H1 (cell line): ENCODE results near the gene TLCD5. TPM values are rescaled to one million over a fixed set of nuclear protein-coding genes. Genes with fewer than 3 reads are reported as not detected.

Experiments used
- CTCF ChIA-PET: fragments of 300-600 bp; sonication (Branson Sonifier 250); formaldehyde crosslinking; loops from one replicate; lab custom pipeline; 2021; ENCODE audit not compliant: partially characterized antibody; lab: Charles Lee
- POLR2A ChIA-PET: fragments of 300-600 bp; sonication (Branson Sonifier 250); formaldehyde crosslinking; loops from one replicate; lab custom pipeline; 2021; ENCODE audit warnings: inconsistent platforms; ENCODE audit not compliant: partially characterized antibody; lab: Charles Lee
- DNase-seq, 2 experiments: peaks; one replicate each; pipeline versions ENCODE4 v3.0.0 to v3.0.0-alpha.2; 2010 to 2022; ENCODE audit warnings: low spot score in 2 of 2, low read depth in 1 of 2, mixed read lengths in 1 of 2
- FAIRE-seq: peaks from 2 replicates; lab custom pipeline; 2011; peaks lifted over from hg19 to GRCh38; lab: Jason Lieb, UNC
- H2AFZ ChIP-seq: 2 replicates; pipeline ENCODE4 v1.8.1; 2012; ENCODE audit warnings: low read length, inconsistent platforms
- H2AK5ac ChIP-seq: 2 replicates; pipeline ENCODE4 v1.6.1; 2013; ENCODE audit warnings: low read depth, low read length
- H2BK120ac ChIP-seq: replicated peaks from 2 replicates; pipeline ENCODE3; 2013; ENCODE audit warnings: low read depth, low read length, inconsistent platforms
- H2BK12ac ChIP-seq: 2 replicates; pipeline ENCODE4 v1.6.1; 2013; ENCODE audit warnings: low read depth, low read length
- H2BK15ac ChIP-seq: 2 replicates; pipeline ENCODE4 v1.6.1; 2013; ENCODE audit warnings: low read length
- H2BK20ac ChIP-seq: 2 replicates; pipeline ENCODE4 v1.6.1; 2013; ENCODE audit warnings: low read length
- H2BK5ac ChIP-seq: 2 replicates; pipeline ENCODE4 v1.6.1; 2013; ENCODE audit warnings: low read depth, low read length
- H3K14ac ChIP-seq: 2 replicates; pipeline ENCODE4 v1.6.1; 2013; ENCODE audit warnings: inconsistent platforms; ENCODE audit not compliant: insufficient read length
- H3K18ac ChIP-seq: 2 replicates; pipeline ENCODE4 v1.6.1; 2013; ENCODE audit warnings: low read length; ENCODE audit errors: extremely low read depth
- H3K23ac ChIP-seq: 2 replicates; pipeline ENCODE4 v1.6.1; 2013; ENCODE audit warnings: inconsistent platforms; ENCODE audit not compliant: insufficient read length
- H3K23me2 ChIP-seq: 2 replicates; pipeline ENCODE4 v1.6.1; 2013; ENCODE audit warnings: low read depth, low read length
- H3K27ac ChIP-seq: 2 replicates; pipeline ENCODE4 v1.6.1; 2011; ENCODE audit warnings: low read depth, low read length, inconsistent platforms
- H3K27me3 ChIP-seq, 4 experiments: replicated peaks in 1 of 4; 1 replicate in 1 of 4; 2 replicates in 3 of 4; pipeline versions ENCODE4 v1.6.1 to v1.8.1; 2011 to 2013; ENCODE audit warnings: low read length in 3 of 4, mild to moderate bottlenecking in 3 of 4, inconsistent platforms in 2 of 4, mixed read lengths in 2 of 4, moderate library complexity in 1 of 4; ENCODE audit not compliant: control insufficient read depth in 3 of 4, insufficient read depth in 3 of 4; ENCODE audit errors: extremely low read depth in 1 of 4
- H3K36me3 ChIP-seq, 4 experiments: 2 replicates each; pipeline versions ENCODE4 v1.6.1 to v1.8.1; 2011 to 2013; ENCODE audit warnings: mild to moderate bottlenecking in 4 of 4, low read length in 3 of 4, moderate library complexity in 2 of 4, control low read depth in 1 of 4, inconsistent platforms in 1 of 4; ENCODE audit not compliant: insufficient read depth in 4 of 4, control insufficient read depth in 2 of 4
- H3K4ac ChIP-seq: replicated peaks from 2 replicates; pipeline ENCODE3; 2013; ENCODE audit warnings: low read length, low read depth, mixed read lengths, inconsistent platforms; ENCODE audit not compliant: insufficient read length
- H3K4me1 ChIP-seq, 4 experiments: replicated peaks in 1 of 4; 1 replicate in 1 of 4; 2 replicates in 3 of 4; pipeline versions ENCODE4 v1.6.1 to v1.8.1; 2011 to 2013; ENCODE audit warnings: low read length in 3 of 4, inconsistent platforms in 2 of 4, mixed read lengths in 1 of 4; ENCODE audit not compliant: insufficient read depth in 4 of 4, control insufficient read depth in 3 of 4
- H3K4me2 ChIP-seq, 2 experiments: 2 replicates each; pipeline versions ENCODE4 v1.6.1 to v1.8.1; 2011 to 2013; ENCODE audit warnings: low read depth in 2 of 2, low read length in 2 of 2, control low read depth in 1 of 2, inconsistent platforms in 1 of 2, mild to moderate bottlenecking in 1 of 2; ENCODE audit not compliant: insufficient read depth in 1 of 2
- H3K4me3 ChIP-seq, 4 experiments: fragments of 200-600, 300-600 bp in 1 of 4; sonication (generic), shearing (Covaris generic), sonication (Bioruptor Twin) in 1 of 4; 2 replicates each; pipeline versions ENCODE4 v1.5.1 to v1.8.1; 2011 to 2016; ENCODE audit warnings: low read length in 4 of 4, low read depth in 3 of 4, control low read depth in 2 of 4, inconsistent platforms in 2 of 4, mild to moderate bottlenecking in 2 of 4, mixed read lengths in 1 of 4, moderate library complexity in 1 of 4; ENCODE audit not compliant: insufficient read depth in 2 of 4; ENCODE audit errors: extremely low read depth in 1 of 4
- H3K56ac ChIP-seq: replicated peaks from 2 replicates; pipeline ENCODE3; 2013; ENCODE audit warnings: low read depth, mild to moderate bottlenecking, mixed read lengths, low read length, inconsistent platforms; ENCODE audit not compliant: insufficient read length
- H3K79me1 ChIP-seq: 2 replicates; pipeline ENCODE4 v1.6.1; 2013; ENCODE audit warnings: low read depth, low read length, control low read depth
- H3K79me2 ChIP-seq, 2 experiments: 2 replicates each; pipeline versions ENCODE4 v1.6.1 to v1.8.1; 2012 to 2013; ENCODE audit warnings: low read length in 2 of 2, mild to moderate bottlenecking in 2 of 2, inconsistent platforms in 1 of 2; ENCODE audit not compliant: insufficient read depth in 2 of 2, control insufficient read depth in 1 of 2
- H3K9ac ChIP-seq, 4 experiments: replicated peaks in 1 of 4; 1 replicate in 1 of 4; 2 replicates in 3 of 4; pipeline versions ENCODE4 v1.6.1 to v1.8.1; 2011 to 2013; ENCODE audit warnings: low read depth in 3 of 4, low read length in 3 of 4, control low read depth in 2 of 4, mild to moderate bottlenecking in 2 of 4, moderate library complexity in 2 of 4, inconsistent platforms in 1 of 4; ENCODE audit errors: extremely low read depth in 1 of 4
- H3K9me3 ChIP-seq, 2 experiments: 2 replicates each; pipeline versions ENCODE4 v1.6.1 to v1.8.1; 2012 to 2013; ENCODE audit warnings: mild to moderate bottlenecking in 2 of 2, moderate library complexity in 2 of 2, control low read depth in 1 of 2, inconsistent platforms in 1 of 2, low read depth in 1 of 2, low read length in 1 of 2, mixed read lengths in 1 of 2; ENCODE audit not compliant: insufficient read depth in 2 of 2
- H4K20me1 ChIP-seq, 2 experiments: replicated peaks in 1 of 2; 2 replicates each; pipeline versions ENCODE3 to v1.8.1; 2011 to 2013; ENCODE audit warnings: inconsistent platforms in 2 of 2, low read length in 2 of 2, mild to moderate bottlenecking in 1 of 2; ENCODE audit not compliant: insufficient read depth in 2 of 2, control insufficient read depth in 1 of 2
- H4K5ac ChIP-seq: 2 replicates; pipeline ENCODE4 v1.6.1; 2013; ENCODE audit warnings: low read length, low read depth, mixed read lengths, inconsistent platforms; ENCODE audit not compliant: insufficient read length
- H4K8ac ChIP-seq: 2 replicates; pipeline ENCODE4 v1.8.0; 2013; ENCODE audit warnings: mild to moderate bottlenecking, moderate library complexity, low read length, inconsistent platforms; ENCODE audit not compliant: insufficient read depth; ENCODE audit errors: extremely low read depth
- H4K91ac ChIP-seq: replicated peaks from 2 replicates; pipeline ENCODE3; 2013; ENCODE audit warnings: low read length, mixed read lengths, inconsistent platforms; ENCODE audit not compliant: insufficient read length
- ASH2L ChIP-seq: fragments of 200-600, 300-600 bp; sonication (generic); IDR thresholded peaks from one replicate; pipeline ENCODE4 v1.7.1; 2017; ENCODE audit warnings: low read length
- CBX5 ChIP-seq: fragments of 300-800, 300-1000 bp; sonication (generic); IDR thresholded peaks from 2 replicates; pipeline ENCODE4 v1.7.1; 2016; ENCODE audit warnings: antibody characterized with exemption, low read length, low read depth
- CHD2 ChIP-seq: IDR thresholded peaks from 2 replicates; pipeline ENCODE4 v1.6.1; 2012; ENCODE audit warnings: low read length, improper control_type of control experiment
- TCF12 ChIP-seq: IDR thresholded peaks from 2 replicates; pipeline ENCODE4 v1.6.1; 2011; ENCODE audit warnings: low read depth, mild to moderate bottlenecking, low read length
- WGBS, 2 experiments: shearing (Covaris generic) in 1 of 2; methylation state at CpG; one replicate each; pipeline versions ENCODE4 v1.1.6 to v1.1.7; 2013 to 2015; ENCODE audit warnings: low lambda C conversion rate in 2 of 2, mixed read lengths in 2 of 2, inconsistent platforms in 1 of 2, low coverage in 1 of 2, missing lambda C conversion rate in 1 of 2; ENCODE audit not compliant: insufficient replicate concordance in 2 of 2, insufficient coverage in 1 of 2, insufficient read length in 1 of 2; ENCODE audit errors: extremely low coverage in 1 of 2, missing lambda C conversion rate in 1 of 2; 5-methylcytosine and 5-hydroxymethylcytosine counted together
- polyA plus RNA-seq, 7 experiments: library from polyadenylated mRNA; depleted of rRNA in 3 of 7; stranded (reverse) in 5 of 7; unstranded in 2 of 7; fragments of >200 nt in 5 of 7; fragments of 200-250 nt in 2 of 7; gene quantifications; 1 replicate in 5 of 7; 2 replicates in 1 of 7; 4 replicates in 1 of 7; pipeline versions ENCODE4 v1.2.1 to v1.2.3, GENCODE V29; 2011 to 2013; ENCODE audit warnings: missing spikeins in 2 of 7, mixed read lengths in 2 of 7
- total RNA-seq: library from RNA; stranded (reverse); fragmentation: NEBNext Ultra II Directional; extraction: Animal tissue kit (Norgen Biotek cat#: 25700); gene quantifications from 2 replicates; pipeline ENCODE4 v1.2.1, GENCODE V29; 2021

TLCD5 gene
- total and polyA plus RNA-seq, 2 of the 8 experiments (the other 6 are each of a cell fraction or from before 2014, with no cell fraction given), result 9.5 to 10.1 TPM

DNA sequence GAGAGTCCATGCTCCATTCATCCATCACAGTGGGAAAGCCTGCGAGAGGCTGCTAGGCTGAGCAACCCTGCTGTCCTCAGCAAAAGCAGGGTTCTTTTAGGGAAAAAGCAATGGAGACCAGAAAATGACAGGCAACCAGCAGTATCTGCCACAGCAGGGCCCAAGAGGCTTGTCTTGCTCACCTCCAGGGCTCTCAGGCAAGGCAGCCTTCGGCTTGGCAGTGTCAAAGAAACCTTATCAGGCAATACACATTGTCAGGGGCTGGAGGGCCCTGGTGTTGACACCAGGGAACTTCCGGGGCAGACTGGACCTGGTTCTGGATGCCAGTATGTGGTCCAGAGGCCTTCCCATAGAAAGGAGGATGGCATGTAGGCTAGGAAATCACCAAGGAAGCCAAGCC lies 10.2 kb upstream of the TLCD5 start:
- Histone ChIP-seq H2AFZ (no peak overlapping the region), H3K79me1 (no peaks in the 10 kb centered on the region), H2BK5ac (no peak overlapping the region), H4K8ac (no peak overlapping the region; the same call in 1 of the 2 replicates), H3K4me1 (peaks cover 0 to 7% (median 6%) of the 10 kb centered on the region in 4 experiments), H3K23ac (no peak overlapping the region), H2AK5ac (no peak overlapping the region), H4K20me1 (no peaks in the 10 kb centered on the region), H3K9ac (no peak overlapping the region), H2BK12ac (no peak overlapping the region), H3K27me3 (no peaks in the 10 kb centered on the region; a peak in 1 of 7 replicates), H3K56ac (no peak overlapping the region), H3K79me2 (no peaks in the 10 kb centered on the region), H3K18ac (no peak overlapping the region; the same call in 1 of the 2 replicates), H3K9me3 (no peaks in the 10 kb centered on the region), H3K27ac (no peak overlapping the region), H3K4me2 (no peak overlapping the region; a peak in 1 of 4 replicates), H2BK15ac (no peak overlapping the region), H4K5ac (no peak overlapping the region), H3K36me3 (no peaks in the 10 kb centered on the region), H2BK120ac (no peak overlapping the region), H3K4ac (no peak overlapping the region), H2BK20ac (no peak overlapping the region), H3K23me2 (no peaks in the 10 kb centered on the region), H3K4me3 (no peak overlapping the region), H3K14ac (no peak overlapping the region), H4K91ac (no peak overlapping the region)
- POLR2A ChIA-PET, result interaction anchor here (0.7 to 0.8 kb wide), 2 partner anchors 10 to 78 kb away, joined by 3 to 4 read pairs; partner anchors contain the start of gene TLCD5
- no peak for DNase-seq
- TF ChIP-seq TCF12 (no peak), ASH2L (no peak), CHD2 (no peak), CBX5 (no peak)
- CTCF ChIA-PET, result interaction anchor here (1.2 to 31.5 kb wide), 4 partner anchors 14 to 199 kb away, joined by 3 to 1412 read pairs (median 46); partner anchors contain the start of gene POU2F3
- WGBS, 2 experiments, result 94% methylated on average over 3 of the region's 3 CpGs; no CpG with 5 or more reads in 1 of the 2 experiments
- no peak for FAIRE-seq
